GM12864 (cell line): Measurements from ENCODE around the gene NCBP3.
"Not testable (repeated sequence)": the region's sequence is repeated elsewhere in the genome, so short reads cannot be mapped to it uniquely, and the experiment has no call there.

Experiments
- DNase-seq: peaks from one replicate; pipeline ENCODE4 v3.0.0-alpha.2; 2011; ENCODE audit warnings: low read depth
- H3K4me3 ChIP-seq: 2 replicates; pipeline ENCODE4 v1.5.1; 2011; ENCODE audit warnings: mild to moderate bottlenecking, low read depth, low read length, control low read depth
- CTCF ChIP-seq: IDR thresholded peaks from 2 replicates; pipeline ENCODE4 v1.5.1; 2011; ENCODE audit warnings: low read depth, mild to moderate bottlenecking, moderate library complexity, low read length, control low read depth, inconsistent platforms; ENCODE audit errors: missing control alignments

NCBP3 gene

GRCh38 chr17:3847165-3847670 is 1.2 kb upstream of the NCBP3 start:
- DNase-seq = no peak
- H3K4me3 ChIP-seq = no peak overlapping the region
- no peak for TF ChIP-seq CTCF

- DNase-seq = no peak
- TF ChIP-seq CTCF = no peak
- H3K4me3 ChIP-seq = no peak overlapping the region
Observed at GRCh38 chr17:3846437-3847164, 555 bp upstream of the NCBP3 start.

GRCh38 chr17:3845291-3845620 is 790 bp downstream of the NCBP3 start:
- peak overlapping the region; percentile 93 for H3K4me3 ChIP-seq
- DNase-seq = peak; percentile 19
- TF ChIP-seq CTCF = no peak

GRCh38 chr17:3844556-3844955 is 1.5 kb downstream of the NCBP3 start:
- DNase-seq, H3K4me3 ChIP-seq: not testable (repeated sequence)

GRCh38 chr17:3843935-3844516 is 2.0 kb downstream of the NCBP3 start:
- no peak overlapping the region for H3K4me3 ChIP-seq
- no peak for DNase-seq

GRCh38 chr17:3838206-3838605 is 7.8 kb downstream of the NCBP3 start:
- H3K4me3 ChIP-seq = no peak overlapping the region
- no peak for TF ChIP-seq CTCF
- DNase-seq = no peak

More at GRCh38 chr17:3843935-3844516, 2.0 kb downstream of the NCBP3 start:
- peak; percentile 88 for TF ChIP-seq CTCF

- H3K4me3 ChIP-seq = no peak overlapping the region
- DNase-seq = no peak
- TF ChIP-seq CTCF = no peak
Observed at GRCh38 chr17:3836551-3836950, 9.5 kb downstream of the NCBP3 start.
